Osteoblast (primary cell): Measurements from ENCODE around the gene OGFOD2. TPM values are rescaled to one million over a fixed set of nuclear protein-coding genes. Genes with fewer than 3 reads are reported as not detected.

ENCODE experiments used
- DNase-seq: peaks from one replicate; pipeline ENCODE4 v3.0.0; 2011; ENCODE audit warnings: low spot score, mixed read lengths; ENCODE audit not compliant: insufficient read length; ENCODE audit errors: missing footprints
- H2AFZ ChIP-seq: 2 replicates; pipeline ENCODE4 v1.6.0; 2011; ENCODE audit warnings: mild to moderate bottlenecking, low read length
- H3K27ac ChIP-seq: 2 replicates; pipeline ENCODE4 v1.5.1; 2011; ENCODE audit warnings: mild to moderate bottlenecking, low read depth, low read length, moderate library complexity
- H3K27me3 ChIP-seq: 2 replicates; pipeline ENCODE4 v1.6.0; 2012; ENCODE audit warnings: mild to moderate bottlenecking, control low read depth, inconsistent platforms, low read length, moderate library complexity; ENCODE audit not compliant: insufficient read depth
- H3K36me3 ChIP-seq: 2 replicates; pipeline ENCODE4 v1.5.1; 2011; ENCODE audit warnings: mild to moderate bottlenecking, low read length, control low read depth, moderate library complexity; ENCODE audit not compliant: insufficient read depth
- H3K4me1 ChIP-seq: 2 replicates; pipeline ENCODE4 v1.5.1; 2011; ENCODE audit warnings: mild to moderate bottlenecking, low read length, control low read depth, moderate library complexity; ENCODE audit not compliant: insufficient read depth
- H3K4me2 ChIP-seq: 2 replicates; pipeline ENCODE4 v1.6.0; 2011; ENCODE audit warnings: mild to moderate bottlenecking, low read length; ENCODE audit not compliant: insufficient read depth
- H3K4me3 ChIP-seq: fragments of 200-600 bp; sonication (generic); 3 replicates; pipeline ENCODE4 v1.5.1; 2012; ENCODE audit warnings: mild to moderate bottlenecking, low read length, inconsistent platforms; ENCODE audit not compliant: insufficient read depth
- H3K79me2 ChIP-seq: 2 replicates; pipeline ENCODE4 v1.6.0; 2012; ENCODE audit warnings: mild to moderate bottlenecking, low read length, control low read depth, inconsistent platforms; ENCODE audit not compliant: insufficient read depth
- H3K9me3 ChIP-seq: 2 replicates; pipeline ENCODE4 v1.5.1; 2011; ENCODE audit warnings: low read depth, low read length, control low read depth
- H4K20me1 ChIP-seq: 2 replicates; pipeline ENCODE4 v1.6.0; 2012; ENCODE audit warnings: mild to moderate bottlenecking, low read length, control low read depth; ENCODE audit not compliant: insufficient read depth
- CTCF ChIP-seq: IDR thresholded peaks from 2 replicates; pipeline ENCODE4 v1.5.1; 2011; ENCODE audit warnings: mild to moderate bottlenecking, low read depth, low read length, moderate library complexity; ENCODE audit errors: extremely low read depth
- total RNA-seq: library from RNA; depleted of rRNA; stranded (reverse); fragments of >200 nt; gene quantifications from 2 replicates; pipeline ENCODE4 v1.2.3, GENCODE V29; 2012

Gene OGFOD2
- total RNA-seq, 1 donor, result 6.5 TPM

- H3K79me2 ChIP-seq, result peaks cover 28% of the 10 kb centered on the region
- peak; percentile 80 for DNase-seq
- H4K20me1 ChIP-seq, result peaks cover 32% of the 10 kb centered on the region
- no peak for TF ChIP-seq CTCF
- peak overlapping the region; percentile 95 for H3K4me3 ChIP-seq
- no peak overlapping the region for H3K27ac ChIP-seq
- peaks cover 21% of the 10 kb centered on the region for H3K4me1 ChIP-seq
- H3K27me3 ChIP-seq, result no peaks in the 10 kb centered on the region
- peaks cover 2% of the 10 kb centered on the region for H3K36me3 ChIP-seq
- H2AFZ ChIP-seq, result no peak overlapping the region
- peak overlapping the region; percentile 95 for H3K4me2 ChIP-seq
- H3K9me3 ChIP-seq, result no peaks in the 10 kb centered on the region
These were observed 10.4 kb upstream of the OGFOD2 start for GRCh38 chr12:122964439-122965257.

- peaks cover 21% of the 10 kb centered on the region for H3K4me1 ChIP-seq
- peaks cover 28% of the 10 kb centered on the region for H3K79me2 ChIP-seq
- DNase-seq, result peak; percentile 50
- H2AFZ ChIP-seq, result peak overlapping the region; percentile 71
- no peaks in the 10 kb centered on the region for H3K9me3 ChIP-seq
- H3K27me3 ChIP-seq, result no peaks in the 10 kb centered on the region
- H3K4me3 ChIP-seq, result peak overlapping the region; percentile 95
- H3K4me2 ChIP-seq, result peak overlapping the region; percentile 95
- TF ChIP-seq CTCF, result no peak
- peaks cover 28% of the 10 kb centered on the region for H4K20me1 ChIP-seq
- H3K27ac ChIP-seq, result peak overlapping the region; percentile 28
- H3K36me3 ChIP-seq, result no peaks in the 10 kb centered on the region
These were observed 9.7 kb upstream of the OGFOD2 start for GRCh38 chr12:122965321-122965751.

GRCh38 chr12:122965851-122966742, 8.9 kb upstream of the OGFOD2 start, which contains the start of gene ABCB9:
Gene ABCB9 (minus strand): TSS chr12:122966463. CDS start chr12:122960235, 6,228 bp downstream.
- H4K20me1 ChIP-seq, result peaks cover 28% of the 10 kb centered on the region
- H3K27me3 ChIP-seq, result no peaks in the 10 kb centered on the region
- H3K4me1 ChIP-seq, result peaks cover 21% of the 10 kb centered on the region
- DNase-seq, result peak; percentile 100
- peaks cover 28% of the 10 kb centered on the region for H3K79me2 ChIP-seq
- H3K36me3 ChIP-seq, result no peaks in the 10 kb centered on the region
- no peak for TF ChIP-seq CTCF
- peak within 1 kb of the TSS; percentile 95 for H3K4me2 ChIP-seq
- peak within 1 kb of the TSS; percentile 28 for H3K27ac ChIP-seq
- H2AFZ ChIP-seq, result peak within 1 kb of the TSS; percentile 71
- peak within 1 kb of the TSS; percentile 95 for H3K4me3 ChIP-seq
- H3K9me3 ChIP-seq, result no peaks in the 10 kb centered on the region
